Mucosa of stomach (tissue), 1 donor: ENCODE results near the gene TGM2.

Experiments
- H3K27me3 ChIP-seq: one replicate; pipeline ENCODE4 v1.7.0; 2013; ENCODE audit warnings: mild to moderate bottlenecking, low read length; ENCODE audit not compliant: control insufficient read depth, insufficient read depth
- H3K36me3 ChIP-seq: one replicate; pipeline ENCODE4 v1.7.0; 2013; ENCODE audit warnings: low read length; ENCODE audit not compliant: control insufficient read depth, insufficient read depth
- H3K4me1 ChIP-seq: one replicate; pipeline ENCODE4 v1.7.0; 2013; ENCODE audit warnings: mild to moderate bottlenecking, low read length; ENCODE audit not compliant: control insufficient read depth, insufficient read depth
- H3K4me3 ChIP-seq: one replicate; pipeline ENCODE4 v1.7.0; 2013; ENCODE audit warnings: low read length
- H3K9ac ChIP-seq: one replicate; pipeline ENCODE4 v1.7.0; 2013; ENCODE audit warnings: mild to moderate bottlenecking, low read length, moderate library complexity
- H3K9me3 ChIP-seq: one replicate; pipeline ENCODE4 v1.7.0; 2013; ENCODE audit warnings: mild to moderate bottlenecking, low read length, moderate library complexity; ENCODE audit not compliant: control insufficient read depth
- donor health status: Pancreatic carcinoma.

The TGM2 gene

GRCh38 chr20:38135651-38136420 is 29.2 kb downstream of the TGM2 start:
- no peaks in the 10 kb centered on the region for H3K27me3 ChIP-seq
- H3K36me3 ChIP-seq: no peaks in the 10 kb centered on the region
- peaks cover 9% of the 10 kb centered on the region for H3K4me1 ChIP-seq
- H3K4me3 ChIP-seq: no peak overlapping the region
- H3K9ac ChIP-seq: no peak overlapping the region
- no peaks in the 10 kb centered on the region for H3K9me3 ChIP-seq

GRCh38 chr20:38135271-38135650 is 29.8 kb downstream of the TGM2 start:
- no peaks in the 10 kb centered on the region for H3K36me3 ChIP-seq

GRCh38 chr20:38134427-38135270 is 30.4 kb downstream of the TGM2 start:
- Histone ChIP-seq H3K4me1 (peaks cover under 1% of the 10 kb centered on the region), H3K27me3 (no peaks in the 10 kb centered on the region), H3K4me3 (no peak overlapping the region), H3K36me3 (no peaks in the 10 kb centered on the region), H3K9ac (no peak overlapping the region), H3K9me3 (no peaks in the 10 kb centered on the region)

More at GRCh38 chr20:38135271-38135650, 29.8 kb downstream of the TGM2 start:
- peaks cover 7% of the 10 kb centered on the region for H3K4me1 ChIP-seq
- H3K27me3 ChIP-seq: no peaks in the 10 kb centered on the region
- no peaks in the 10 kb centered on the region for H3K9me3 ChIP-seq
- no peak overlapping the region for H3K9ac ChIP-seq
- no peak overlapping the region for H3K4me3 ChIP-seq

- Histone ChIP-seq H3K9me3 (no peaks in the 10 kb centered on the region), H3K4me1 (no peaks in the 10 kb centered on the region), H3K4me3 (no peak overlapping the region), H3K9ac (no peak overlapping the region), H3K36me3 (no peaks in the 10 kb centered on the region), H3K27me3 (no peaks in the 10 kb centered on the region)
Measured at GRCh38 chr20:38133680-38134426, 31.2 kb downstream of the TGM2 start.

GRCh38 chr20:38132910-38133501 is 32.1 kb downstream of the TGM2 start:
- no peaks in the 10 kb centered on the region for H3K9me3 ChIP-seq
- H3K9ac ChIP-seq: no peak overlapping the region
- no peaks in the 10 kb centered on the region for H3K27me3 ChIP-seq
- H3K4me1 ChIP-seq: no peaks in the 10 kb centered on the region
- no peak overlapping the region for H3K4me3 ChIP-seq
- no peaks in the 10 kb centered on the region for H3K36me3 ChIP-seq

- no peaks in the 10 kb centered on the region for H3K9me3 ChIP-seq
- no peaks in the 10 kb centered on the region for H3K27me3 ChIP-seq
- H3K9ac ChIP-seq: no peak overlapping the region
- no peak overlapping the region for H3K4me3 ChIP-seq
- peaks cover under 1% of the 10 kb centered on the region for H3K4me1 ChIP-seq
- H3K36me3 ChIP-seq: no peaks in the 10 kb centered on the region
Measured at GRCh38 chr20:38132156-38132909, 32.7 kb downstream of the TGM2 start.

GRCh38 chr20:38131588-38132121 is 33.4 kb downstream of the TGM2 start:
- Histone ChIP-seq H3K36me3 (no peaks in the 10 kb centered on the region), H3K27me3 (no peaks in the 10 kb centered on the region), H3K4me3 (no peak overlapping the region), H3K9ac (no peak overlapping the region), H3K9me3 (no peaks in the 10 kb centered on the region), H3K4me1 (peaks cover 7% of the 10 kb centered on the region)

- Histone ChIP-seq H3K4me3 (no peak overlapping the region), H3K9ac (no peak overlapping the region), H3K27me3 (no peaks in the 10 kb centered on the region), H3K9me3 (no peaks in the 10 kb centered on the region), H3K4me1 (peaks cover 15% of the 10 kb centered on the region), H3K36me3 (no peaks in the 10 kb centered on the region)
Measured at GRCh38 chr20:38130687-38131587, 34.1 kb downstream of the TGM2 start.

GRCh38 chr20:38129893-38130609 is 35.0 kb downstream of the TGM2 start:
- H3K4me3 ChIP-seq: no peak overlapping the region
- no peak overlapping the region for H3K9ac ChIP-seq
- H3K36me3 ChIP-seq: no peaks in the 10 kb centered on the region
- no peaks in the 10 kb centered on the region for H3K9me3 ChIP-seq
- peaks cover 24% of the 10 kb centered on the region for H3K4me1 ChIP-seq
- no peaks in the 10 kb centered on the region for H3K27me3 ChIP-seq

- H3K9me3 ChIP-seq: no peaks in the 10 kb centered on the region
- no peaks in the 10 kb centered on the region for H3K36me3 ChIP-seq
- no peak overlapping the region for H3K4me3 ChIP-seq
- H3K9ac ChIP-seq: no peak overlapping the region
- H3K27me3 ChIP-seq: no peaks in the 10 kb centered on the region
- H3K4me1 ChIP-seq: peaks cover 27% of the 10 kb centered on the region
Measured at GRCh38 chr20:38129248-38129865, 35.7 kb downstream of the TGM2 start.
